Measurements from ENCODE around the gene MPPED2.

GRCh38 chr11:30578406-30578805 lies 7.7 kb downstream of the MPPED2 start:
- TF ChIP-seq EZH2phosphoT487 (IDR thresholded peaks at IDR 0.05; ENCODE audit: low read depth), result no peak
- TF ChIP-seq CTCF (IDR thresholded peaks at IDR 0.05; ENCODE audit: low read depth, low read length), result no peak

Data from OCI-LY3 (cell line).